ENCODE measurements around the gene POLRMT. TPM values are rescaled to one million over a fixed set of nuclear protein-coding genes. Genes with fewer than 3 reads are reported as not detected.
A peak's percentile ranks its signal among the peaks of the same experiment; 100 is the strongest.

POLRMT gene
- total RNA-seq, 1 donor from 2014 or later: 45.3 TPM

DNA sequence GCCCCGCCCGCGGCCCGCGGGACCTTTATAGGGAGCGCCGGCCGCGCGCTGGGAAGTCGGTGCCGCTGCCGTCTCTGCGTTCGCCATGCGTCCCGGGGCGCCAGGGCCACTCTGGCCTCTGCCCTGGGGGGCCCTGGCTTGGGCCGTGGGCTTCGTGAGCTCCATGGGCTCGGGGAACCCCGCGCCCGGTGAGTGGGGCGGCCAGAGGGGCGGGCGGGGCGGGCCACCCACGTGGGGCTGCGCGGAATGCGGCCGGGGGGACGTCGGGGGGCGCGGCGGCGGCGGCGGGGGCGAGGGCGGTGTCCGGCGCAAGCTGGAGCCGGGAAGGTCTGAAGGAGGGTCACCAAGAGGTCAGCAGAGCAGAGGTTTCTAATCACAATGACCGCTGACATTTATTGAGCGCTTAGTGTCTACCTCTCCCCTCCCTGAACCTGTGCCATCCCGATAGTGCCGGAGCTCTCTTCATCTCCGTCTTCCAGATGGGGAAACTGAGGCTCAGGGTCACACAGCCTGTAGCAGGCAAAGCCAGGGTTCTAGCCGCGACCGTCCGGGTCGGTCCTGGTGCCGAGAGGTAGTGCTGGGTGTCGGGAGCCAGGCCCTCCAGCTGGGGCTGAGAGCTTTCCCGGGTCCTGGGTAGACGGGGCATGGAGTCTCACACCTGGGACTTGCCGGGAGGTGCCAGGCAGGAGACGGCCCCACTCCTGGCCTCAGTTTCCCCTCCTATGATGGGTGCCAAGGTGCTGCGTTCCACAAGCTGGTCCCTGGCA is 43.2 kb upstream of the POLRMT start, which contains the start of gene FSTL3:
Gene FSTL3 (plus strand): TSS at position 54 of the 767 bp plus-strand sequence. CDS start 32 bp downstream, at position 86.
- Histone ChIP-seq H3K9me3 (ENCODE audit: insufficient read depth, low read depth, low read length) (no peaks in the 10 kb centered on the region), H3K4me2 (ENCODE audit: low read length) (peak within 1 kb of the TSS; percentile 94), H3K27me3 (ENCODE audit: insufficient read depth, low read length) (no peaks in the 10 kb centered on the region), H4K20me1 (ENCODE audit: insufficient read depth, low read length) (peaks cover 20% of the 10 kb centered on the region), H3K36me3 (ENCODE audit: insufficient read depth, low read length) (no peaks in the 10 kb centered on the region), H3K79me2 (ENCODE audit: insufficient read depth, low read length) (peaks cover 26% of the 10 kb centered on the region), H2AFZ (ENCODE audit: low read depth, low read length) (peak within 1 kb of the TSS; percentile 34), H3K9ac (ENCODE audit: low read length) (peak within 1 kb of the TSS; percentile 96), H3K4me1 (ENCODE audit: insufficient read depth, low read length) (peaks cover 34% of the 10 kb centered on the region), H3K27ac (ENCODE audit: low read depth, low read length) (peak within 1 kb of the TSS; percentile 91), H3K4me3 (ENCODE audit: insufficient read depth, low read depth, low read length) (peak within 1 kb of the TSS; percentile 83)
- peak within 1 kb of the TSS; percentile 74 for H3K4me3 Mint-ChIP-seq (ENCODE audit: unreplicated experiment)
- peaks cover 3% of the 10 kb centered on the region for H3K27me3 Mint-ChIP-seq (ENCODE audit: low read depth, unreplicated experiment)
- FAIRE-seq (no peak), DNase-seq (ENCODE audit: low read depth) (no peak)
- peak within 1 kb of the TSS; percentile 72 for H3K27ac Mint-ChIP-seq (ENCODE audit: unreplicated experiment)
- H3K36me3 Mint-ChIP-seq (ENCODE audit: low read depth, unreplicated experiment): peaks cover 6% of the 10 kb centered on the region
- peaks cover 9% of the 10 kb centered on the region for H3K4me1 Mint-ChIP-seq (ENCODE audit: low read depth, unreplicated experiment)
- no peak for TF ChIP-seq EZH2 (IDR thresholded peaks at IDR 0.05; ENCODE audit: insufficient read depth, low read length)
- TF ChIP-seq, protein P1, sequence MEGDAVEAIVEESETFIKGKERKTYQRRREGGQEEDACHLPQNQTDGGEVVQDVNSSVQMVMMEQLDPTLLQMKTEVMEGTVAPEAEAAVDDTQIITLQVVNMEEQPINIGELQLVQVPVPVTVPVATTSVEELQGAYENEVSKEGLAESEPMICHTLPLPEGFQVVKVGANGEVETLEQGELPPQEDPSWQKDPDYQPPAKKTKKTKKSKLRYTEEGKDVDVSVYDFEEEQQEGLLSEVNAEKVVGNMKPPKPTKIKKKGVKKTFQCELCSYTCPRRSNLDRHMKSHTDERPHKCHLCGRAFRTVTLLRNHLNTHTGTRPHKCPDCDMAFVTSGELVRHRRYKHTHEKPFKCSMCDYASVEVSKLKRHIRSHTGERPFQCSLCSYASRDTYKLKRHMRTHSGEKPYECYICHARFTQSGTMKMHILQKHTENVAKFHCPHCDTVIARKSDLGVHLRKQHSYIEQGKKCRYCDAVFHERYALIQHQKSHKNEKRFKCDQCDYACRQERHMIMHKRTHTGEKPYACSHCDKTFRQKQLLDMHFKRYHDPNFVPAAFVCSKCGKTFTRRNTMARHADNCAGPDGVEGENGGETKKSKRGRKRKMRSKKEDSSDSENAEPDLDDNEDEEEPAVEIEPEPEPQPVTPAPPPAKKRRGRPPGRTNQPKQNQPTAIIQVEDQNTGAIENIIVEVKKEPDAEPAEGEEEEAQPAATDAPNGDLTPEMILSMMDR (IDR thresholded peaks at IDR 0.05; ENCODE audit: insufficient read depth, low read depth, low read length): no peak
- no peaks in the 10 kb centered on the region for H3K9me3 Mint-ChIP-seq (ENCODE audit: unreplicated experiment)

DNA sequence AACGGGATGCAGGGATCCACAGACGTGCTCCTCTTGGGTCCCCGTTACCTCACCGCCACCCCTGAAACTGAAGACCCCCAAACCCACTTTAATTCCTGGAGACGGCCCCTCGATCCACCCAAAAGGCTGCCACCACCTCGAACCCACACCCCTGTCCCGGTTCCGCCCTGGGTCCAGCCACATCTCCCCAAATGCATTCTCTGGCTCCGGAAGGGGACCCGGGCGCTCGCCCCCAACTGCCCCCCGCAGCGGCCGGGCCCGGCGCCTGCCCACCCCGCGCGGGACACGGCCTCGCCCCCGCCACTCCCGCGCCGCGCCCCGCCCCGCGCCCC is 42.6 kb upstream of the POLRMT start:
- FAIRE-seq (no peak), DNase-seq (ENCODE audit: low read depth) (no peak)
- Mint-ChIP-seq H3K4me3 (ENCODE audit: unreplicated experiment) (peak overlapping the region; percentile 74), H3K27ac (ENCODE audit: unreplicated experiment) (peak overlapping the region; percentile 34), H3K36me3 (ENCODE audit: low read depth, unreplicated experiment) (peaks cover 6% of the 10 kb centered on the region), H3K4me1 (ENCODE audit: low read depth, unreplicated experiment) (peaks cover 9% of the 10 kb centered on the region), H3K27me3 (ENCODE audit: low read depth, unreplicated experiment) (peaks cover 3% of the 10 kb centered on the region), H3K9me3 (ENCODE audit: unreplicated experiment) (no peaks in the 10 kb centered on the region)
- Histone ChIP-seq H3K36me3 (ENCODE audit: insufficient read depth, low read length) (no peaks in the 10 kb centered on the region), H3K27ac (ENCODE audit: low read depth, low read length) (no peak overlapping the region), H2AFZ (ENCODE audit: low read depth, low read length) (no peak overlapping the region), H3K9me3 (ENCODE audit: insufficient read depth, low read depth, low read length) (no peaks in the 10 kb centered on the region), H3K4me2 (ENCODE audit: low read length) (peak overlapping the region; percentile 94), H3K4me1 (ENCODE audit: insufficient read depth, low read length) (peaks cover 34% of the 10 kb centered on the region), H3K79me2 (ENCODE audit: insufficient read depth, low read length) (peaks cover 26% of the 10 kb centered on the region), H3K9ac (ENCODE audit: low read length) (peak overlapping the region; percentile 96), H3K4me3 (ENCODE audit: insufficient read depth, low read depth, low read length) (peak overlapping the region; percentile 44), H3K27me3 (ENCODE audit: insufficient read depth, low read length) (no peaks in the 10 kb centered on the region), H4K20me1 (ENCODE audit: insufficient read depth, low read length) (peaks cover 15% of the 10 kb centered on the region)
- TF ChIP-seq, protein P1 (IDR thresholded peaks at IDR 0.05; ENCODE audit: insufficient read depth, low read depth, low read length): no peak
- no peak for TF ChIP-seq EZH2 (IDR thresholded peaks at IDR 0.05; ENCODE audit: insufficient read depth, low read length)

Measured in astrocyte (in vitro differentiated cells and primary cell).